ENCODE measurements around the gene ALPL.
"Not testable (repeated sequence)": the region's sequence is repeated elsewhere in the genome, so short reads cannot be mapped to it uniquely, and the experiment has no call there.

The ALPL gene

GRCh38 chr1:21509351-21510112, at the start of gene ALPL:
Gene ALPL (plus strand): TSS chr1:21509423. CDS start chr1:21554082, 44,659 bp downstream.
- FAIRE-seq: no peak
- no peak for DNase-seq (ENCODE audit: low spot score)

- FAIRE-seq; DNase-seq (ENCODE audit: low spot score): not testable (repeated sequence)
Observed at GRCh38 chr1:21465127-21465526, 44.1 kb upstream of the ALPL start.

GRCh38 chr1:21467946-21468345, 41.3 kb upstream of the ALPL start:
- not testable (repeated sequence) for DNase-seq (ENCODE audit: low spot score); FAIRE-seq

GRCh38 chr1:21468599-21468998, 40.6 kb upstream of the ALPL start:
- FAIRE-seq: no peak
- DNase-seq (ENCODE audit: low spot score): no peak

GRCh38 chr1:21469581-21469980, 39.6 kb upstream of the ALPL start:
- FAIRE-seq: no peak

GRCh38 chr1:21472861-21473260, 36.4 kb upstream of the ALPL start:
- DNase-seq (ENCODE audit: low spot score): no peak
- no peak for FAIRE-seq

More at GRCh38 chr1:21469581-21469980, 39.6 kb upstream of the ALPL start:
- DNase-seq (ENCODE audit: low spot score): no peak

- no peak for FAIRE-seq
Observed at GRCh38 chr1:21478356-21478755, 30.9 kb upstream of the ALPL start.

GRCh38 chr1:21483881-21484280, 25.3 kb upstream of the ALPL start:
- FAIRE-seq; DNase-seq (ENCODE audit: low spot score): not testable (repeated sequence)

More at GRCh38 chr1:21478356-21478755, 30.9 kb upstream of the ALPL start:
- DNase-seq (ENCODE audit: low spot score): no peak

GRCh38 chr1:21489146-21489545, 20.1 kb upstream of the ALPL start:
- no peak for DNase-seq (ENCODE audit: low spot score)
- no peak for FAIRE-seq

- DNase-seq (ENCODE audit: low spot score) (peak; percentile 66), FAIRE-seq (peak; percentile 73)
Observed at GRCh38 chr1:21490774-21491487, 18.3 kb upstream of the ALPL start.

- DNase-seq (ENCODE audit: low spot score) (no peak), FAIRE-seq (no peak)
Observed at GRCh38 chr1:21491488-21492355, 17.5 kb upstream of the ALPL start.

GRCh38 chr1:21492356-21492625, 16.9 kb upstream of the ALPL start:
- no peak for DNase-seq (ENCODE audit: low spot score)

GRCh38 chr1:21494196-21494595, 15.0 kb upstream of the ALPL start:
- no peak for DNase-seq (ENCODE audit: low spot score)
- no peak for FAIRE-seq

More at GRCh38 chr1:21492356-21492625, 16.9 kb upstream of the ALPL start:
- FAIRE-seq: no peak

- DNase-seq (ENCODE audit: low spot score): no peak
- no peak for FAIRE-seq
Observed at GRCh38 chr1:21495225-21495820, 13.9 kb upstream of the ALPL start.

- no peak for DNase-seq (ENCODE audit: low spot score)
- FAIRE-seq: no peak
Observed at GRCh38 chr1:21496063-21496462, 13.2 kb upstream of the ALPL start.

- no peak for FAIRE-seq
- no peak for DNase-seq (ENCODE audit: low spot score)
Observed at GRCh38 chr1:21496886-21497285, 12.3 kb upstream of the ALPL start.

GRCh38 chr1:21497466-21498061, 11.7 kb upstream of the ALPL start:
- DNase-seq (ENCODE audit: low spot score) (no peak), FAIRE-seq (no peak)

- DNase-seq (ENCODE audit: low spot score): no peak
- FAIRE-seq: no peak
Observed at GRCh38 chr1:21499283-21499950, 9.8 kb upstream of the ALPL start.

- DNase-seq (ENCODE audit: low spot score) (no peak), FAIRE-seq (no peak)
Observed at GRCh38 chr1:21503706-21504377, 5.4 kb upstream of the ALPL start.

GRCh38 chr1:21506804-21507203, 2.4 kb upstream of the ALPL start:
- DNase-seq (ENCODE audit: low spot score) (no peak), FAIRE-seq (no peak)

Data from urothelium cell line (cell line).